Activated gamma-delta T cell treated with anti-CD3 and anti-CD28 coated beads, Interleukin-2, amount 50 U/mL, for 16 hours (primary cell): Measurements from ENCODE around the gene VAV2.

Experiments
- DNase-seq: peaks from one replicate; pipeline ENCODE4 v3.0.0-alpha.2; 2020; ENCODE audit warnings: low read depth

Gene VAV2

DNA sequence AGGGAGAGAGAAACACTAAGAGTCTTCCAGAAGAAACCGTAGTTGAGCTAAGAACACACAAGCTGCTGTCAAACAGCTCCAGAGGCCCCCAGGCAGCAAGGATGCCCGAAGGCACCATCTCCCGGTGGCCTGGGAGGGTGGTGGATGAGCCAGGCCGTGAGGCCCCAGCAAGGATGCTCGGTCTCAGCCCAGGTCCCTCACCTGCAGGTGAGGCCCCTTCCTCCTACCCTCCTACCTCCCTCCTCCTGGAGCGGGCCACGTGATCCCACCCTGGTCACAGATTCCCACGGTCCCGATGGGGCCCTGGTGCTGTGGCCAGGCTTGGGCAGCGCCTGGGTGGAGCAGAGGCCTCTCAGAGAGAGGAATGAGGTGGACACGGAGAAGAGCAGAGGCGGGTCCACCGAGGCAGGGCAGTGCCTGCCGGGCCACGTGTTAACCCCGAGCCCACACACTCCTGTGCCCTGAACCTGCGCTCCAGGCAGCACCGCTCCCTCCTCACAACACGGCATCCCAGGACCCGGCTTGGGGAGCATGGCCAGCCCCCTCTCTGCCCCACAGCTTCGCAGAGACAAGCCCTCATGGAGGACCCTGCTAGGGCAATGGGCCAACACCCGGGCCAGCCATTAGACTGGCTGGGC, 158.6 kb downstream of the VAV2 start:
- DNase-seq, result no peak

- no peak for DNase-seq
Observed at GRCh38 chr9:133832877-133833276, 159.2 kb downstream of the VAV2 start.

DNA sequence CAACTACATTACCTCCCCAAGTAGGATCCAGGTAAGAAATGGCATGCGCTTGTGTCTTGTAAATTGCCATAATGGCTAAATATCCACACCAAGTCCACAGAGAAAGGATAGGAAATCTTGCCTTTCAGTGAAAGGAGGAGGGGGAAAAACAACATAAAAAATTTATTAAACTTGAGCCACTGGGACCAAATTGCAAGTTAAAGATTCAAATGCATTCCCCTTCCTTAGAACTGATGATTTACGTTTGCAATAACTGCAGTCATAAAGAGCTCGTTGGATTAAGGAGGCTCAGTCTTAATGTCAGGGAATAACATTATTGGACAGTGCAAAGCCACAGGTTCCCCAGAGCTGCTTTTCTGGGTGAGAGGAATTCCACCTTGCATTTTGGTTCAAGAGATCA, 161.4 kb downstream of the VAV2 start:
- DNase-seq, result no peak

- DNase-seq, result no peak
Observed at GRCh38 chr9:133830310-133830709, 161.8 kb downstream of the VAV2 start.

GRCh38 chr9:133828338-133828997, 163.7 kb downstream of the VAV2 start:
- no peak for DNase-seq

DNA sequence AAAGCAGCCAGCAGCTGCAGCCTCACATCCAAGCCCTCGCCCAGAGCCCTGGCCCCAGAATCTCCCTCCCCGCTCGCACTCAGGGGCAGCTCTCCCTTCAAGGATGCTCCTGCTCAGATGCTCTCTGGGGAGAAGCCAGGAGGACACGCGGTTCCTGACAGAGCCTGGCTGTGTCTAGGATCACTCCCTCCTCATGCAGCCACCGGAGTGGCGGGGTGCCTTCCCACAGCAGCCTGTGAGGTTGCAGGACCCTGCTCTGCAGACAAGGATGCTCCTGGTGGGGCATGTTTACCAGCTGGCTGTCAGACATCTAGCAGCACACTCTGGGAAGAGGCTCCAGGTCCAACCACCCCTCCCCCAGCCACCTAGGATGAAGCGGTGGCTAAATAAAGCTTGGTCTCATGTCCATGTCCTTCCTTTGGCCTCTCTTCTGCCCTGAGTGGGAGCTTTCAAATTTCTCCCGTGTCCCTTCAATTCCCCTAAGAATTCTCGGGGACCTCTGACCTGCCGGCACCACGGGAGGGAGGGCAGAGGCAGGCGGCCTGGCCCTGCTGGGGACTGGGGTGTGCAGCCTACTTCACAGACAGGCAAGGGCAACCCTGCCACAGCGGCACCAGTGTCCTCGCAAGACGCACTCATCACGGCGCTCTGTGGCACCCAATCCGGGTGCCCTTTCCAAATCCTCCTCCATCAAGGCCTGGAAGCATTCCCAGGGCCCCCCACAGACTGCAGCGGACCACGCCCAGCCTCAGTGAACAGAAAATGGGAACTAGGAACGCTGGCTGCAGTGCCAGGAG, 165.6 kb downstream of the VAV2 start:
- no peak for DNase-seq

DNA sequence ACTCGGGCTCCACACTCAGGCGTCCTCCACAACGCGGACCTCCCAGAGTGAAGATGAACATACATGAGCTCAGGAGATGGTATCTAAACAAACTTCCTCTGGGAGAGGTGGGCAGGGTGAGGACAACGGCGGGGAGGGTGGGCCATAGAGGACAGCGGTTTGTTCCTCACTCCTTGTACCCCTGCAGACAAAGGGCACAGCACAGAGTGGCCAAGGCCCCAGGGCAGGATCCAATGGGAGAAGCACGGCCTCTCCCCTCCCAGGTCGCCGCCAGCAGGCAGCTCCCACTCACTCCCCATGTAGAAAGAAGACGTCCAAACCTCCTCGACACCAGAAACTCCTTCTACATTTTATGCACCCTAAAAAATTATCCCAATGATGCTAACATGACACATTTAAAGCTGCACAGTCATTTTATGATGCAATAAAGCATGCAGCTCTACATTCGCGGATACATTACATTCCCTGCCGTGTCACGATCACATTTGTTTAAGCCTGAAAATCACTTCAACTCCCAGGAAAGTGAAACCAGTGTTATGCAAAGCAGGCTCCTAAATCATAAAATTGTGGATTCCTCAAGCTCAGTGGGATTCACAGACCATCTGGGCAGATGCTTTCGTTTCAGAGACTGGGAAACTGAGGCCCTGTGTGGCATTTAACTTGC, 166.4 kb downstream of the VAV2 start:
- no peak for DNase-seq

DNA sequence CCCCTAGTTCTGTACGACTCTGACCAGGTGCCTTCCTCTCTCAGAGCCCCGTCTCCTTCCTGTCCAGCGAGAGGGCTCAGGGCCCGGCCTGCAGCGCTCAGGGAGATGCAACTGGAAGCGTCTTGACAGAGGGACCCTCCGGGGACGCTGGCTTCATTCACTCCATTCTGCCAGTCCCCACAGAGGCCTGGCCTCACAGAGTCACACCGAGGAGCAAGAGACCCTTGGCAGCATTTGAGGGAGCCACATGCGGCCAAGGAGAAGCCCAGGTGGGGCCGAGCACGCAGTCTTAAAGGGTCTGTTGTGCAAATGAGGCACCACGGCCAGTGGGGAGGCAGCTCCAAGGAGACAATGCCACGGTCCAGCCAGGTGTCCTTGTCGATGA, 167.3 kb downstream of the VAV2 start:
- DNase-seq, result no peak

- no peak for DNase-seq
Observed at GRCh38 chr9:133824106-133824801, 167.9 kb downstream of the VAV2 start.

DNA sequence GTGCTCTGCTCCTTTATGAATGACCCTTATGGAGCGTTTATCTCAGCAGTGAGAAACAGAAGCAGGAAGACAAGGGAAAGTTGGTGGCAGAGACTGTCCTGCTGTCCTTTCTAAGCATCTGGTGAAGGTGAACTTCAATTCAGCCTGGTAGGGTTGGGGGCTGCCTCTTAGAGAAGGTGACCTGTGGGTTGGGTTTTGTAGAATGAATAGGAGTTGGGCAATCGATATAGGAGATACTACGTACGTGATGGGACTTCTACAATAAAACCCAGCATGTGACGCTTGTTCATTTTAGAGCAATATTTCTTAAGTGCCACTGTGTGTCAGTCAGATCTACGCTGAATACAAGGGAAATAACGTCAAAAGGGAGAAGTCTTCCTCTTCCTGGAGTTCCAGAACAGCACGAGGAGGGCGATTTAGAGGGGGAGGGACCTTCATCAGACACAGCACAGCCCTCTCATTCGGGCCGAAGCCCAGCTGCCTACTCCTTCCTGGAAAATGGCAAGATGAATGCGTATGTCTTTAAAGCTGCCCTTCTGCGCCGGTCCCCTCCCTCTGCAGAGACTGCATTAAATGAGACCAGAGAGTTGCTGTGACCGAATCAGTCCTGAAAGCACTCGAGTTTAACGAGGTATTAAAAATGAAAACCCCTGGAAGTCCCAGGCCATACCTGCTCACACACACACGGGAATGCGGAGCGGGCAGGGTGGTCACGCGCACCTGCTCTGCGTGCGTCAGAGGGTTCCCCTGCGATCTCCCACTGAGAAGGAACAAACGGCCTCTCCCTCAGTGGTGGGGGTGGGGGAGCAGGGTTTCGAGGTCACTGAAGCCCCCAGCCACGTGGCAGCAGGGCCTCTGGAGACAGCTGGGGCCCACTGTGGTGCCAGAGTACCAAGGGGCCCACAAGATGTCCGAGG, 168.7 kb downstream of the VAV2 start:
- no peak for DNase-seq

GRCh38 chr9:133822430-133823065, 169.6 kb downstream of the VAV2 start:
- no peak for DNase-seq

GRCh38 chr9:133821601-133822429, 170.3 kb downstream of the VAV2 start:
- DNase-seq, result no peak

DNA sequence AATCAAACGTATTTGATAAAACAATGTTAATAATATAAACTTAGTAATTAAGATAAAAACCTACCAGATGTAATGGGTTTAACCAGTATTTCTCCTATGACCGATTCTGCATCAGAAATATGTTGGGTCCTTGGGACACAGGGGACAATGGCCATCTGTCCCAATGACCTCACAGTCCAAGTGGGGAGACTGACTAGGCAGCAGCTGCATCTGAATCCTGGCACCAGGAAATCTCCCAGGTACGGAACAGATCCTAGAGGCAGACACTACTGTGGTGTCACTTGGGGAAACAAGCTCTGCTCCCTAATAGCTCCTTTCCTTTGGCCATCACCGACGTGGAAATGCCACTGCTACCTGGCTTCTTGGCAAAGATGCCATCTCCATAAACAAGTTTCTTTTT, 172.2 kb downstream of the VAV2 start:
- no peak for DNase-seq

DNA sequence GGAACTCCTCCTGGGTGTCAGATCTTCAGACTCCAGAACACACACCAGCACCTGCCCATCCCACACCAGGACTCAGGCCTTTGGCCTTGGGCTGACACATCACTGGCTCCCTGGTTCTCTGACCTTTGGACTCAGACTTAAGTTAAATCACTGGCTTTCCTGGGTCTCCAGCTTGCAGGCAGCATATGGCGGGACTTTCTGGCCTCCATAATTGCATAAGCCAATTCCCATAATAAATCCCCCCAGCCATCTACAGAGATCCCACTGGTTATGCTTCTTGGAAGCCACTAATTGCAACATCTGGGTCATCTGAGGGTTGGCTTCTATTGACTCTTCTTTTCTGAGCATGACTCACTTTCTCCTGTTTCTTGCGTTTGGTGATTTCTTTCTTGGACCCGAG, 173.7 kb downstream of the VAV2 start:
- DNase-seq, result no peak

- DNase-seq, result no peak
Observed at GRCh38 chr9:133815781-133816180, 176.3 kb downstream of the VAV2 start.

- DNase-seq, result no peak
Observed at GRCh38 chr9:133814586-133815208, 177.4 kb downstream of the VAV2 start.

DNA sequence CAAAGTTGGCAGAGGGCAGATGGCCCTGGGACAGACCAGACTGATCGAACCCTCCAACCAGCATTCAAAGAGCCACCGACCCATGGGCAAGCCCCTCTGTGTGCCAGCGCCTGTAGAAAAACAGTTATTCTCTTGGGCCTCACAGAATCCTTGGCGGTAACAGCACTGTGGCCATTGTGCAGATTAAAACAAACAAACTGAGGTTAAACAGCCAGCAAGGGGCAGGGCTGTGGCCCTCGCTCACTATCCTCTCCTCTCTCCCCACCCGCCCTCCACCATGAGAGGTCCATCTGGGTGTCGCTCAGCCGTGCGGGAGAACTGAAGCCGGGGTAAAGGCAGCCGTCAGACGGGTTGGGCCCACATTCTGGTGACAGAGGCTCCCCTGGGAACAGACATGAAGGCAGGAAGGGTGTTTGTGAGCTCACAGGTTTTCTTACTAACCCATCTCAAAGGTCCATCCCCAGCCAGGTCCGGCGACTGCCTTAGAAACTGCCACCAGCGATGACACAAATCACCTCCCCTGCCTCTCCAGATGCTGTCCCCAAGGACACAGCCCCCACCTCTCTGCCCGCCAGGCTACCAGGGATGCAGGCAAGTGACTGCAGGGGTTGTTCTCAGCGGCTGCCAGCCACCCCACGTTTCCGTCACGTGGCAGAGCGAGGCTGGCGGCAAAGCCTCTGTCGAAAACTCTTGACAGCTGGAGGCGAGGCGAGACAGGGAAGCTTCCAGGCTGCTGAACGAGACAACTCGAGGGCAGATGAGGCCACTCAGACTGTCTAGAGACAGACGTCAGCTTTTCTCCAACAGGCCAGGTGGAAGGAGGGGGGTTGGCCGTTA, 178.2 kb downstream of the VAV2 start:
- DNase-seq, result no peak
